IMR-90 (cell line): ENCODE measurements around the gene COPZ1. TPM values are rescaled to one million over a fixed set of nuclear protein-coding genes. Genes with fewer than 3 reads are reported as not detected.
A peak's percentile ranks its signal among the peaks of the same experiment; 100 is the strongest.

Experiments used
- ATAC-seq: fragments of 200-7000 bp; cut with Tn5 transposase; 2 replicates; pipeline ENCODE4 v1.9.1; 2020; ENCODE audit warnings: low read depth, mild to moderate bottlenecking, moderate library complexity
- BruUV-seq: library from RNA; stranded (reverse); fragments of 400-500 nt; replicated peaks from 2 replicates; lab custom pipeline; 2021; lab: Mats Ljungman, UMichigan
- CTCF ChIA-PET: fragments of 300-600 bp; formaldehyde crosslinking; extraction: SDS; loops from one replicate; lab custom pipeline; 2021; ENCODE audit warnings: antibody characterized with exemption; lab: Yijun Ruan, JAX
- POLR2A ChIA-PET: fragments of 300-600 bp; sonication (Branson Sonifier 250); formaldehyde crosslinking; loops from one replicate; lab custom pipeline; 2022; ENCODE audit warnings: antibody characterized with exemption; ENCODE audit not compliant: unreplicated experiment; lab: Charles Lee
- DNase-seq: peaks from one replicate; pipeline ENCODE4 v3.0.0; 2013
- H2AFZ ChIP-seq: replicated peaks from 2 replicates; pipeline ENCODE3; 2013; ENCODE audit warnings: low read length, mild to moderate bottlenecking; ENCODE audit not compliant: poor library complexity
- H2AK5ac ChIP-seq: 2 replicates; pipeline ENCODE4 v1.6.1; 2013; ENCODE audit warnings: low read depth, low read length, inconsistent platforms
- H2AK9ac ChIP-seq: replicated peaks from 2 replicates; pipeline ENCODE3; 2013; ENCODE audit warnings: mild to moderate bottlenecking, low read depth, low read length, moderate library complexity; ENCODE audit not compliant: poor library complexity
- H2BK120ac ChIP-seq: 2 replicates; pipeline ENCODE4 v1.6.1; 2013; ENCODE audit warnings: low read depth, low read length, inconsistent platforms
- H2BK15ac ChIP-seq: 3 replicates; pipeline ENCODE4 v1.6.1; 2013; ENCODE audit warnings: low read depth, low read length, inconsistent platforms
- H2BK20ac ChIP-seq: 2 replicates; pipeline ENCODE4 v1.6.1; 2013; ENCODE audit warnings: low read depth, mild to moderate bottlenecking, inconsistent platforms, low read length, moderate library complexity
- H2BK5ac ChIP-seq: 2 replicates; pipeline ENCODE4 v1.6.1; 2013; ENCODE audit warnings: mild to moderate bottlenecking, low read depth, low read length, inconsistent platforms; ENCODE audit not compliant: poor library complexity, severe bottlenecking
- H3K14ac ChIP-seq: replicated peaks from 2 replicates; pipeline ENCODE4 v1.6.1; 2013; ENCODE audit warnings: low read depth, low read length, inconsistent platforms
- H3K18ac ChIP-seq: 2 replicates; pipeline ENCODE4 v1.6.1; 2013; ENCODE audit warnings: low read depth, low read length, control low read depth
- H3K23ac ChIP-seq: 2 replicates; pipeline ENCODE4 v1.6.1; 2013; ENCODE audit warnings: low read depth, low read length, inconsistent platforms
- H3K27ac ChIP-seq: 2 replicates; pipeline ENCODE4 v1.5.1; 2013; ENCODE audit warnings: mild to moderate bottlenecking, control low read depth, low read length; ENCODE audit not compliant: insufficient read depth
- H3K27me3 ChIP-seq: 2 replicates; pipeline ENCODE4 v1.6.1; 2013; ENCODE audit warnings: low read length; ENCODE audit not compliant: control insufficient read depth, insufficient read depth
- H3K36me3 ChIP-seq: 2 replicates; pipeline ENCODE4 v1.6.1; 2013; ENCODE audit warnings: low read length, mixed read lengths; ENCODE audit not compliant: control insufficient read depth, insufficient read depth
- H3K4ac ChIP-seq: 2 replicates; pipeline ENCODE4 v1.6.1; 2013; ENCODE audit warnings: low read depth, low read length, inconsistent platforms
- H3K4me1 ChIP-seq: 2 replicates; pipeline ENCODE4 v1.6.1; 2013; ENCODE audit warnings: low read length, mixed read lengths; ENCODE audit not compliant: control insufficient read depth, insufficient read depth
- H3K4me2 ChIP-seq: 2 replicates; pipeline ENCODE4 v1.6.1; 2013; ENCODE audit warnings: low read depth, mild to moderate bottlenecking, control low read depth, low read length, moderate library complexity
- H3K4me3 ChIP-seq: 2 replicates; pipeline ENCODE4 v1.5.1; 2013; ENCODE audit warnings: low read depth, mild to moderate bottlenecking, control low read depth, low read length, moderate library complexity; ENCODE audit not compliant: insufficient read depth
- H3K56ac ChIP-seq: 2 replicates; pipeline ENCODE4 v1.6.1; 2013; ENCODE audit warnings: low read length, inconsistent platforms; ENCODE audit not compliant: insufficient read depth; ENCODE audit errors: extremely low read depth
- H3K79me1 ChIP-seq, 2 experiments: 2 replicates each; pipeline ENCODE4 v1.6.1; 2013; ENCODE audit warnings: low read length in 2 of 2, inconsistent platforms in 1 of 2, low read depth in 1 of 2
- H3K9ac ChIP-seq: 2 replicates; pipeline ENCODE4 v1.6.1; 2013; ENCODE audit warnings: low read depth, low read length, control low read depth
- H3K9me1 ChIP-seq: 2 replicates; pipeline ENCODE4 v1.6.1; 2013; ENCODE audit warnings: low read length, inconsistent platforms; ENCODE audit not compliant: insufficient read depth
- H3K9me3 ChIP-seq: 2 replicates; pipeline ENCODE4 v1.6.1; 2013; ENCODE audit warnings: low read length; ENCODE audit not compliant: control insufficient read depth, insufficient read depth
- H4K20me1 ChIP-seq: 2 replicates; pipeline ENCODE4 v1.6.1; 2013; ENCODE audit warnings: low read length, inconsistent platforms; ENCODE audit not compliant: insufficient read depth
- H4K5ac ChIP-seq: 2 replicates; pipeline ENCODE4 v1.6.1; 2013; ENCODE audit warnings: mild to moderate bottlenecking, low read depth, low read length, control low read depth
- H4K8ac ChIP-seq, 2 experiments: 2 replicates each; pipeline ENCODE4 v1.6.1; 2013; ENCODE audit warnings: low read depth in 2 of 2, low read length in 2 of 2, control low read depth in 1 of 2, inconsistent platforms in 1 of 2
- H4K91ac ChIP-seq: 2 replicates; pipeline ENCODE4 v1.6.1; 2013; ENCODE audit warnings: low read depth, low read length, inconsistent platforms; ENCODE audit not compliant: insufficient read depth
- BHLHE40 ChIP-seq: fragments of 150-350 bp; IDR thresholded peaks from 2 replicates; pipeline ENCODE4 v1.6.1; 2016; ENCODE audit warnings: mild to moderate bottlenecking, low read depth, low read length
- CEBPB ChIP-seq: IDR thresholded peaks from 2 replicates; pipeline ENCODE4 v1.6.1; 2012; ENCODE audit warnings: low read depth, low read length, improper control_type of control experiment
- CTCF ChIP-seq: conservative IDR thresholded peaks from 2 replicates; pipeline ENCODE4 v1.5.1; 2012; ENCODE audit warnings: mild to moderate bottlenecking, low read depth, low read length, improper control_type of control experiment
- MAZ ChIP-seq: IDR thresholded peaks from 2 replicates; pipeline ENCODE4 v1.6.1; 2012; ENCODE audit warnings: low read depth, mild to moderate bottlenecking, low read length, improper control_type of control experiment, moderate library complexity, borderline replicate concordance
- POLR2A ChIP-seq: IDR thresholded peaks from 2 replicates; pipeline ENCODE4 v1.6.1; 2012; ENCODE audit warnings: mild to moderate bottlenecking, low read depth, low read length
- RAD21 ChIP-seq: IDR thresholded peaks from 2 replicates; pipeline ENCODE4 v1.6.1; 2012; ENCODE audit warnings: low read length, improper control_type of control experiment
- RCOR1 ChIP-seq: IDR thresholded peaks from 2 replicates; pipeline ENCODE4 v1.6.1; 2012; ENCODE audit warnings: mild to moderate bottlenecking, low read length, improper control_type of control experiment; ENCODE audit not compliant: insufficient replicate concordance
- SMC3 ChIP-seq: fragments of 150-350 bp; IDR thresholded peaks from 2 replicates; pipeline ENCODE4 v1.6.1; 2016; ENCODE audit warnings: low read depth, mild to moderate bottlenecking, antibody characterized with exemption, low read length, moderate library complexity
- WGBS, 2 experiments: methylation state at CpG; one replicate each; pipeline versions ENCODE4 v1.1.5 to v1.1.7; 2013; ENCODE audit warnings: missing lambda C conversion rate in 2 of 2; ENCODE audit not compliant: insufficient read length in 1 of 2; ENCODE audit errors: extremely low coverage in 2 of 2; 5-methylcytosine and 5-hydroxymethylcytosine counted together
- dilution Hi-C: fragments of 300-500 bp; cut with HindIII; formaldehyde crosslinking; loops from one replicate; pipeline ENCODE4 v1.14.3; 2018; ENCODE audit warnings: low sequenced_read_pairs; ENCODE audit not compliant: unreplicated experiment
- in situ Hi-C: fragments of 300-500 bp; cut with MboI; formaldehyde crosslinking; loops from 3 replicates; pipeline ENCODE4 v1.14.3; 2019; ENCODE audit warnings: low sequenced_read_pairs, inconsistent platforms, mixed read lengths
- intact Hi-C: fragments of 100-400 bp; cut with micrococcal nuclease; formaldehyde crosslinking; loops from 2 replicates; pipeline ENCODE4 v1.10.0; 2022
- polyA plus RNA-seq, 3 experiments: library from polyadenylated mRNA; depleted of rRNA; stranded (reverse); fragments of >200 nt; gene quantifications; 2 replicates each; pipeline ENCODE4 v1.2.3, GENCODE V29; 2012; ENCODE audit warnings: low replicate concordance in 1 of 3
- total RNA-seq: library from RNA; depleted of rRNA; stranded (reverse); fragments of >200 nt; gene quantifications from 2 replicates; pipeline ENCODE4 v1.2.3, GENCODE V29; 2012

COPZ1 gene
- total and polyA plus RNA-seq, 2 of the 4 experiments (the other 2 are of a cell fraction), result 187 to 382 TPM

GRCh38 chr12:54360717-54361456 lies 36.0 kb downstream of the COPZ1 start:
- Histone ChIP-seq H3K79me1 (peaks cover 0 to 24% of the 10 kb centered on the region in 2 experiments; a peak in 2 of 4 replicates), H4K8ac (peak overlapping the region; percentile 3 to 85; a peak in 1 of 4 replicates), H3K9me1 (0 out of 2 replicates have a peak, but pooled peaks cover 15% of the 10 kb centered on the region), H2BK20ac (no peak overlapping the region), H4K91ac (peak overlapping the region; percentile 83; the same call in 1 of the 2 replicates), H3K36me3 (no peaks in the 10 kb centered on the region), H2AK5ac (peak overlapping the region; percentile 85), H2BK120ac (peak overlapping the region; percentile 52; the same call in 1 of the 2 replicates), H3K4me1 (peaks cover 16% of the 10 kb centered on the region), H3K14ac (peak overlapping the region; percentile 82; the same call in 1 of the 2 replicates), H4K5ac (no peak overlapping the region), H3K4me3 (no peak overlapping the region), H3K9ac (no peak overlapping the region), H3K4me2 (no peak overlapping the region), H3K4ac (peak overlapping the region; percentile 75), H3K23ac (peak overlapping the region; percentile 20; the same call in 1 of the 2 replicates), H4K20me1 (no peaks in the 10 kb centered on the region), H3K18ac (no peak overlapping the region), H2BK5ac (peak overlapping the region; percentile 4), H3K27me3 (no peaks in the 10 kb centered on the region), H3K27ac (no peak overlapping the region), H2AFZ (peak overlapping the region; percentile 76), H3K9me3 (no peaks in the 10 kb centered on the region), H3K56ac (no peak overlapping the region), H2AK9ac (peak overlapping the region; percentile 89), H2BK15ac (peak overlapping the region; percentile 32; the same call in 2 of the 3 replicates)
- DNase-seq (peak; percentile 82), ATAC-seq (peak; percentile 18)
- ChIA-PET POLR2A (no interaction called here), CTCF (interaction anchor here (0.6 to 2.2 kb wide), 5 partner anchors 24 to 140 kb away, joined by 3 to 5 read pairs (median 5); no protein-coding TSS in a partner anchor)
- intact Hi-C loops, result loop anchor here (1.0 kb wide), 1 partner anchor 67 kb away; no protein-coding TSS in a partner anchor
- in situ Hi-C loops, result loop anchor here (5.0 kb wide), 2 partner anchors 69 to 139 kb away; no protein-coding TSS in a partner anchor
- WGBS, 2 experiments, result 67% methylated on average over 6 of the region's 16 CpGs; no CpG with 5 or more reads in 1 of the 2 experiments
- no TSS peak for BruUV-seq
- dilution Hi-C loops, result no loop called here
- peak; percentile 93 for TF ChIP-seq CTCF
- no peak for TF ChIP-seq RCOR1
- no peak for TF ChIP-seq CEBPB
- TF ChIP-seq POLR2A, result peak; percentile 44; the same call in 1 of the 2 replicates
- peak; percentile 90 for TF ChIP-seq SMC3
- no peak for TF ChIP-seq BHLHE40
- peak; percentile 92 for TF ChIP-seq RAD21
- peak; percentile 32; the same call in 1 of the 2 replicates for TF ChIP-seq MAZ
